OCI-LY7 (cell line): Measurements from ENCODE around the gene OR2B6. TPM values are rescaled to one million over a fixed set of nuclear protein-coding genes. Genes with fewer than 3 reads are reported as not detected.
"Not testable (repeated sequence)": the region's sequence is repeated elsewhere in the genome, so short reads cannot be mapped to it uniquely, and the experiment has no call there.

Source experiments
- BruUV-seq: library from RNA; stranded (reverse); fragments of 400-500 nt; replicated peaks from 2 replicates; lab custom pipeline; 2021; lab: Mats Ljungman, UMichigan
- CTCF ChIA-PET: fragments of 300-600 bp; sonication (Branson Sonifier 250); formaldehyde crosslinking; loops from one replicate; lab custom pipeline; 2022; ENCODE audit warnings: antibody characterized with exemption; ENCODE audit not compliant: unreplicated experiment; lab: Charles Lee
- POLR2A ChIA-PET: fragments of 300-600 bp; sonication (Branson Sonifier 250); formaldehyde crosslinking; loops from one replicate; lab custom pipeline; 2022; ENCODE audit warnings: antibody characterized with exemption; lab: Charles Lee
- DNase-seq: peaks from one replicate; pipeline ENCODE4 v3.0.0-alpha.2; 2015; ENCODE audit warnings: low spot score
- H2AFZ ChIP-seq: fragments of 200-600 bp; sonication (generic), shearing (Covaris generic); 2 replicates; pipeline ENCODE4 v1.6.1; 2014; ENCODE audit warnings: mild to moderate bottlenecking, antibody characterized with exemption, low read length, moderate library complexity
- H3K27ac ChIP-seq: fragments of 200-600 bp; sonication (generic); 2 replicates; pipeline ENCODE4 v1.5.1; 2014; ENCODE audit warnings: mixed run types, low read depth, mild to moderate bottlenecking, moderate library complexity, low read length, inconsistent platforms; ENCODE audit not compliant: poor library complexity, severe bottlenecking
- H3K36me3 ChIP-seq: fragments of 200-600 bp; sonication (generic); 2 replicates; pipeline ENCODE4 v1.6.1; 2014; ENCODE audit warnings: mild to moderate bottlenecking, antibody characterized with exemption, low read length, moderate library complexity, mixed read lengths; ENCODE audit not compliant: insufficient read depth
- H3K4me1 ChIP-seq: fragments of 200-600 bp; sonication (generic); 2 replicates; pipeline ENCODE4 v1.5.1; 2014; ENCODE audit warnings: mild to moderate bottlenecking, low read length; ENCODE audit not compliant: insufficient read depth, poor library complexity, severe bottlenecking
- H3K4me2 ChIP-seq: fragments of 200-600 bp; sonication (generic); 2 replicates; pipeline ENCODE4 v1.6.1; 2014; ENCODE audit warnings: mild to moderate bottlenecking, low read length
- H3K4me3 ChIP-seq: fragments of 200-600 bp; sonication (generic); 2 replicates; pipeline ENCODE4 v1.5.1; 2014; ENCODE audit warnings: mild to moderate bottlenecking, low read depth, low read length; ENCODE audit not compliant: poor library complexity, severe bottlenecking
- H3K79me2 ChIP-seq: fragments of 200-600 bp; sonication (generic); 2 replicates; pipeline ENCODE4 v1.6.1; 2016; ENCODE audit warnings: low read depth, mild to moderate bottlenecking, low read length, moderate library complexity, mixed read lengths; ENCODE audit not compliant: insufficient read depth
- H3K9me2 ChIP-seq: fragments of 200-600 bp; sonication (generic); 2 replicates; pipeline ENCODE4 v1.6.1; 2016; ENCODE audit warnings: mild to moderate bottlenecking, low read length, mixed read lengths; ENCODE audit not compliant: insufficient read depth
- H3K9me3 ChIP-seq: fragments of 200-600 bp; sonication (generic); 2 replicates; pipeline ENCODE4 v1.6.1; 2014; ENCODE audit warnings: mild to moderate bottlenecking, mixed run types, low read length, mixed read lengths
- H4K20me1 ChIP-seq: fragments of 200-600 bp; sonication (generic); 2 replicates; pipeline ENCODE4 v1.6.1; 2014; ENCODE audit warnings: mild to moderate bottlenecking, antibody characterized with exemption, low read length, moderate library complexity, mixed read lengths; ENCODE audit not compliant: insufficient read depth
- CTCF ChIP-seq: fragments of 200-600 bp; sonication (generic); conservative IDR thresholded peaks from 2 replicates; pipeline ENCODE4 v1.5.1; 2014; ENCODE audit warnings: mild to moderate bottlenecking, antibody characterized with exemption, low read length, moderate library complexity, mixed read lengths
- EZH2phosphoT487 ChIP-seq: fragments of 200-600 bp; sonication (generic); IDR thresholded peaks from 2 replicates; pipeline ENCODE4 v1.6.1; 2018; ENCODE audit warnings: low read depth, borderline replicate concordance, mild to moderate bottlenecking, mixed run types, antibody characterized with exemption, low read length, moderate library complexity, mixed read lengths
- intact Hi-C: fragments of 100-400 bp; cut with micrococcal nuclease; formaldehyde crosslinking; loops from one replicate; pipeline ENCODE4 v1.10.0; 2022; ENCODE audit not compliant: unreplicated experiment
- total RNA-seq, 2 experiments: library from RNA; depleted of rRNA in 1 of 2; stranded (reverse); fragments of >200 nt in 1 of 2; shearing (Covaris generic) in 1 of 2; gene quantifications; 2 replicates each; pipeline ENCODE4 v1.2.3, GENCODE V29; 2014 to 2022

The OR2B6 gene
- total RNA-seq, 2 experiments from 2014 or later, result 0.35 TPM; not detected in 1

DNA sequence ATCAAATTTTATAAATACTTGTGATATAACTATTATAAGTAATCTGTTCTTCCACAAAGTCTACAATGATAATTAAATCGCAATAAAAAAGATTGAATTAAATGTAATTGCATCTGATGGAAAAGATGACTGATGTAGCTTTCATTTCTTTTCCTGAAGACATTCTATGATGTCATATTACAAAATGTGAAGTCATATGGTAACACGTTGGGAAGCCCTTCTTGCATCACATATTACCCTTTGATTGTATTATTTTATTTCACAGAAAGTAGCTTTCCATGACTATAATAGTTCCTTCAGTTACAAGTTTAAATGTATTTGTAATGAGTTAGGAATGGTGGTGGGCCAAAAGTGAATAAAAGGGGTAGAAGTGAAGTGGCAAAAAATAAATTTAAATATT lies 25.8 kb upstream of the OR2B6 start:
- no peak for DNase-seq
- H3K27ac ChIP-seq, result no peak overlapping the region
- no peak overlapping the region for H3K4me2 ChIP-seq
- TF ChIP-seq EZH2phosphoT487, result no peak
- no peak for TF ChIP-seq CTCF
- no TSS peak for BruUV-seq
- no peaks in the 10 kb centered on the region for H3K9me2 ChIP-seq
- 0 out of 2 replicates have a peak, but pooled peaks cover 5% of the 10 kb centered on the region for H3K9me3 ChIP-seq
- no peaks in the 10 kb centered on the region for H3K36me3 ChIP-seq
- H3K4me1 ChIP-seq, result no peaks in the 10 kb centered on the region
- H2AFZ ChIP-seq, result no peak overlapping the region
- ChIA-PET CTCF (no interaction called here), POLR2A (interaction anchor here (0.5 to 1.2 kb wide), 2 partner anchors 18 to 983 kb away, joined by 5 read pairs; no protein-coding TSS in a partner anchor)
- H3K4me3 ChIP-seq, result no peak overlapping the region
- no peaks in the 10 kb centered on the region for H4K20me1 ChIP-seq
- H3K79me2 ChIP-seq, result no peaks in the 10 kb centered on the region
- intact Hi-C loops, result no loop called here

DNA sequence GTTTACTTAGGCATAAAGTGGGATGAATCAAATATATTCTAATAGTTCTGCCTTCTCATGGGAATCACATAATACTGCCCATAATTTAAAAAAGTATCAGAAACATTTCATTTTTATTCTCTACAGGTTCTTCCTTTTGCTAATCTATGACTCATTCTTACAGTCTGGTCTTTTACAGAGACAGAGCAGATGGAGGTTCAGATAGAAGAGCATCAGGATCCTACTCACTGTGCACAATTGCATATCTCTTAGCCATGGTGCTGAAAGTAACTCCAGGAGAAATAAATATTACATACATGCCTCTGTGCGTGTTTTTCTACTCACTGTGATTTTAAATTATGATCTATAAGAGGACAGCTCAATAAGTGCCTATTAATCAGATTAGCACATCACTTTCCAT lies 16.3 kb upstream of the OR2B6 start:
- ChIA-PET CTCF (no interaction called here), POLR2A (interaction anchor here (0.7 kb wide), 1 partner anchor 640 kb away, joined by 3 read pairs; no protein-coding TSS in a partner anchor)
- Histone ChIP-seq H3K9me3 (no peaks in the 10 kb centered on the region), H4K20me1 (no peaks in the 10 kb centered on the region), H3K27ac (no peak overlapping the region), H3K9me2 (no peaks in the 10 kb centered on the region), H3K4me3 (no peak overlapping the region), H3K4me1 (no peaks in the 10 kb centered on the region), H3K36me3 (no peaks in the 10 kb centered on the region), H3K79me2 (no peaks in the 10 kb centered on the region), H3K4me2 (no peak overlapping the region), H2AFZ (no peak overlapping the region)
- TF ChIP-seq CTCF (no peak), EZH2phosphoT487 (no peak)
- DNase-seq, result no peak
- intact Hi-C loops, result no loop called here
- no TSS peak for BruUV-seq

GRCh38 chr6:27943072-27943471 lies 14.0 kb upstream of the OR2B6 start:
- H3K4me2 ChIP-seq, result peak overlapping the region; percentile 33
- DNase-seq, H4K20me1 ChIP-seq, H3K4me1 ChIP-seq, H3K36me3 ChIP-seq, H3K9me2 ChIP-seq, CTCF ChIA-PET, H3K79me2 ChIP-seq, H3K9me3 ChIP-seq, BruUV-seq, H3K4me3 ChIP-seq, intact Hi-C loops, H3K27ac ChIP-seq: not testable (repeated sequence)
- H2AFZ ChIP-seq, result peak overlapping the region; percentile 29; the same call in 1 of the 2 replicates
- POLR2A ChIA-PET, result interaction anchor here (0.6 to 0.9 kb wide), 2 partner anchors 38 to 1937 kb away, joined by 3 to 5 read pairs; no protein-coding TSS in a partner anchor
